HCT116 (cell line): ENCODE results near the gene PPP1R1B. TPM values are rescaled to one million over a fixed set of nuclear protein-coding genes. Genes with fewer than 3 reads are reported as not detected.

ENCODE experiments used
- ATAC-seq: fragments of 200-7000 bp; cut with Tn5 transposase; 2 replicates; pipeline ENCODE4 v1.9.1; 2020; ENCODE audit warnings: mild to moderate bottlenecking, moderate library complexity
- BruUV-seq: library from RNA; stranded (reverse); fragments of 400-500 nt; replicated peaks from 2 replicates; lab custom pipeline; 2021; lab: Mats Ljungman, UMichigan
- CTCF ChIA-PET: fragments of 300-600 bp; sonication (Branson Sonifier 250); formaldehyde crosslinking; loops from one replicate; lab custom pipeline; 2021; ENCODE audit warnings: antibody characterized with exemption; lab: Charles Lee
- POLR2A ChIA-PET: fragments of 300-600, 350-600 bp; sonication (Branson Sonifier 250); formaldehyde crosslinking; loops from one replicate; lab custom pipeline; 2021; ENCODE audit warnings: antibody characterized with exemption; lab: Charles Lee
- RAD21 ChIA-PET, 2 experiments: fragments of 300-600 bp; sonication (Branson Sonifier 250); formaldehyde crosslinking; loops; one replicate each; lab custom pipeline; 2023; ENCODE audit warnings: low total read pairs in 2 of 2; ENCODE audit not compliant: uncharacterized antibody in 2 of 2, unreplicated experiment in 2 of 2, low non-redundant PET in 1 of 2; lab: Charles Lee
- DNase-seq: peaks from one replicate; pipeline ENCODE4 v3.0.0-alpha.2; 2010; ENCODE audit warnings: low read depth, low spot score
- H2AFZ ChIP-seq: fragments of 200-600 bp; shearing (Covaris generic), sonication (generic); 2 replicates; pipeline ENCODE4 v1.6.1; 2017; ENCODE audit warnings: low read depth, mixed run types, mixed read lengths, antibody characterized with exemption, low read length; ENCODE audit not compliant: poor library complexity, severe bottlenecking
- H3K27ac ChIP-seq: 2 replicates; pipeline ENCODE4 v1.5.1; 2012; ENCODE audit warnings: low read depth, low read length
- H3K27me3 ChIP-seq: fragments of 200-600 bp; sonication (generic); 2 replicates; pipeline ENCODE4 v1.6.1; 2016; ENCODE audit warnings: mixed run types, low read length, mixed read lengths; ENCODE audit not compliant: insufficient read depth
- H3K36me3 ChIP-seq, 2 experiments: fragments of 200-500 bp in 1 of 2; fragments of 200-600 bp in 1 of 2; sonication (Bioruptor generic) in 1 of 2; sonication (generic) in 1 of 2; 2 replicates each; pipeline versions ENCODE4 v1.5.1 to v1.6.1; 2014 to 2016; ENCODE audit warnings: low read length in 2 of 2, inconsistent platforms in 1 of 2, mixed read lengths in 1 of 2, mixed run types in 1 of 2; ENCODE audit not compliant: insufficient read depth in 2 of 2, control insufficient read depth in 1 of 2
- H3K4me1 ChIP-seq, 2 experiments: fragments of 200-600 bp in 1 of 2; sonication (generic) in 1 of 2; 2 replicates each; pipeline versions ENCODE4 v1.5.1 to v1.6.1; 2012 to 2017; ENCODE audit warnings: low read length in 2 of 2, inconsistent platforms in 1 of 2, mild to moderate bottlenecking in 1 of 2, mixed read lengths in 1 of 2, mixed run types in 1 of 2, moderate library complexity in 1 of 2; ENCODE audit not compliant: insufficient read depth in 2 of 2, control insufficient read depth in 1 of 2
- H3K4me2 ChIP-seq: fragments of 200-600 bp; sonication (generic); 2 replicates; pipeline ENCODE4 v1.6.1; 2017; ENCODE audit warnings: mixed run types, low read length, mixed read lengths
- H3K4me3 ChIP-seq, 2 experiments: fragments of 200-600 bp in 1 of 2; sonication (generic) in 1 of 2; replicated peaks in 1 of 2; 2 replicates each; pipeline ENCODE4 v1.5.1; 2011 to 2016; ENCODE audit warnings: low read length in 2 of 2, control low read depth in 1 of 2, low read depth in 1 of 2, mild to moderate bottlenecking in 1 of 2, mixed read lengths in 1 of 2, mixed run types in 1 of 2
- H3K79me2 ChIP-seq: fragments of 200-600 bp; sonication (generic); 2 replicates; pipeline ENCODE4 v1.6.1; 2017; ENCODE audit warnings: mild to moderate bottlenecking, mixed run types, low read length, moderate library complexity, mixed read lengths; ENCODE audit not compliant: insufficient read depth
- H3K9ac ChIP-seq: fragments of 200-600 bp; sonication (generic); 2 replicates; pipeline ENCODE4 v1.6.1; 2016; ENCODE audit warnings: low read length, mixed read lengths
- H3K9me2 ChIP-seq: fragments of 200-600 bp; sonication (generic), shearing (Covaris generic); 2 replicates; pipeline ENCODE4 v1.6.1; 2017; ENCODE audit warnings: mixed run types, mild to moderate bottlenecking, moderate library complexity; ENCODE audit not compliant: insufficient read depth
- H3K9me3 ChIP-seq, 2 experiments: fragments of 200-500 bp in 1 of 2; fragments of 200-600 bp in 1 of 2; sonication (Bioruptor generic) in 1 of 2; sonication (generic) in 1 of 2; 2 replicates each; pipeline ENCODE4 v1.6.1; 2014 to 2017; ENCODE audit warnings: low read length in 2 of 2, mixed read lengths in 2 of 2, inconsistent platforms in 1 of 2, low read depth in 1 of 2, mild to moderate bottlenecking in 1 of 2, mixed run types in 1 of 2, moderate library complexity in 1 of 2; ENCODE audit not compliant: control insufficient read depth in 1 of 2, insufficient read depth in 1 of 2
- H4K20me1 ChIP-seq: fragments of 200-600 bp; sonication (generic), shearing (Covaris generic); 2 replicates; pipeline ENCODE4 v1.6.1; 2017; ENCODE audit warnings: mixed run types, mild to moderate bottlenecking, moderate library complexity; ENCODE audit not compliant: insufficient read depth
- ELF1 ChIP-seq: IDR thresholded peaks from 2 replicates; pipeline ENCODE4 v1.6.1; 2012; ENCODE audit warnings: low read depth, borderline replicate concordance
- POLR2AphosphoS5 ChIP-seq: IDR thresholded peaks from 2 replicates; pipeline ENCODE4 v1.6.1; 2011; ENCODE audit warnings: mild to moderate bottlenecking, low read depth, low read length, moderate library complexity
- YY1 ChIP-seq: IDR thresholded peaks from 2 replicates; pipeline ENCODE4 v1.6.1; 2011; ENCODE audit warnings: low read length, low read depth, moderate library complexity, mild to moderate bottlenecking; ENCODE audit not compliant: insufficient replicate concordance; ENCODE audit errors: extremely low read depth
- ZFX ChIP-seq: fragments of 450-650 bp; IDR thresholded peaks from 2 replicates; pipeline ENCODE4 v1.6.1; 2017
- intact Hi-C: fragments of 100-400 bp; cut with micrococcal nuclease; formaldehyde crosslinking; loops from 2 replicates; pipeline ENCODE4 v1.10.0; 2022
- total RNA-seq: library from RNA; stranded (reverse); gene quantifications from one replicate; pipeline ENCODE4 v1.2.1, GENCODE V29; 2021; ENCODE audit not compliant: unreplicated experiment
- TF ChIP-seq, protein P1 (sequence below), 3 experiments: fragments of 200-600 bp in 1 of 3; sonication (generic) in 1 of 3; IDR thresholded peaks in 2 of 3; conservative IDR thresholded peaks in 1 of 3; 2 replicates each; pipeline ENCODE4 v1.5.1; 2012 to 2017; ENCODE audit warnings: low read depth in 2 of 3, low read length in 2 of 3, antibody characterized with exemption in 1 of 3, borderline replicate concordance in 1 of 3, control low read depth in 1 of 3, mild to moderate bottlenecking in 1 of 3, mixed read lengths in 1 of 3, mixed run types in 1 of 3, moderate library complexity in 1 of 3; ENCODE audit not compliant: insufficient read depth in 1 of 3
- TF ChIP-seq, protein P2 (sequence below): IDR thresholded peaks from 2 replicates; pipeline ENCODE4 v1.6.1; 2011; ENCODE audit warnings: mild to moderate bottlenecking, low read length, moderate library complexity; ENCODE audit not compliant: insufficient replicate concordance; ENCODE audit errors: extremely low read depth

The PPP1R1B gene
- total RNA-seq, 1 experiment from 2014 or later = 0.49 TPM

DNA sequence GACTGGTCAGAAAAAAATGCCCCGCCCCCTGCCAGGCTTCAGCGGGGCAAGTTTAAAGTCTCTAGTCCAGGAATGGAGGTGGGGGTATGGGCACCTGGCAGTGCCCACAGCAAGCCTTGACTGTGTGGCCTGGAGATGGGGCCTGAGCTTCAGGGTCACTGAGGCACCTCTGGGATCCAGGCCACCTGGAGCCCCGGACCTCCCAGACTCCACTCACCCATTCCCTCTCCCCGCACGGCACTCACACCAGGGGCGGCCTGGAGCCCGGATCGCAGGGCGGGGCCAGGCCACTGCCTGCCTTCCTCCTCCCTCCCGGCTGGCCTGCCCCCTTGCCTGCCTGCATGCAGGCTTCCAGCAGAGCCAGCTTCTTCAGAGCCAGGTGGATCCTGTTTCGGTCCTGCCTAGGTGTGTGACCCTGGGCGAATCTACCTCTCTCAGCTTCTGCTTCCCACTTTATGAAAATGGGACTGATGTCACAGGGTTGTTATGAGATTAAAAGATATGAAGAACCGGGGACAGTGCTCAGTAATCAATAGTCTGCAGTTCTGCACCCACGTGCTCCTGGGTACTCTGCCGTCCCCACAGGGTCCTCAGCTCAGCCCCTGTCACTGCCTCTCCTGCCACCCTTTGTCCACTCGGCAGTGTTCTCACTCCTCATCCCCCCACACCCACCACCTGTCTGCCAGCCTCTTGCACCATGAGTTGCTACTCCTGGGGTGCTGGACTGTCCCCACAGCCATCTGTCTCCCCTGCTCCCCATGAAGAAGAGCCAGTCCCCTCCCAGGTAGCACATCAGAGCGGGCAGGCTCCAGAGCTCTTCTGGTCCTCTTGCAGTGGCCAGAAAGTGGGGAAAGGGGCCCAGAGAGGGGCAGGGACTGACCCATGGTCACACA lies 37.2 kb downstream of the PPP1R1B start:
- intact Hi-C loops = no loop called here
- CTCF ChIA-PET = interaction anchor here (0.7 to 1.7 kb wide), 4 partner anchors 10 to 42 kb away, joined by 3 to 4 read pairs (median 4); no protein-coding TSS in a partner anchor
- TF ChIP-seq POLR2AphosphoS5 (peak; percentile 51), ZFX (no peak), ELF1 (no peak)
- RAD21 ChIA-PET = interaction anchor here in 1 of 2 experiments (0.6 kb wide), 1 partner anchor 618 kb away, joined by 4 read pairs; no protein-coding TSS in a partner anchor
- Histone ChIP-seq H3K9ac (peak overlapping the region; percentile 57), H3K9me3 (no peaks in the 10 kb centered on the region), H2AFZ (no peak overlapping the region), H3K27me3 (no peaks in the 10 kb centered on the region), H3K36me3 (peaks cover 2 to 5% of the 10 kb centered on the region in 2 experiments; a peak in 1 of 4 replicates), H3K9me2 (no peaks in the 10 kb centered on the region), H3K4me1 (peaks cover 26 to 37% of the 10 kb centered on the region in 2 experiments), H4K20me1 (no peaks in the 10 kb centered on the region), H3K79me2 (no peaks in the 10 kb centered on the region), H3K4me2 (peak overlapping the region; percentile 94), H3K27ac (peak overlapping the region; percentile 64), H3K4me3 (peak overlapping the region; percentile 36 to 58)
- ATAC-seq = peak; percentile 95
- POLR2A ChIA-PET = no interaction called here
- no TSS peak for BruUV-seq
- peak; percentile 35 for DNase-seq

DNA sequence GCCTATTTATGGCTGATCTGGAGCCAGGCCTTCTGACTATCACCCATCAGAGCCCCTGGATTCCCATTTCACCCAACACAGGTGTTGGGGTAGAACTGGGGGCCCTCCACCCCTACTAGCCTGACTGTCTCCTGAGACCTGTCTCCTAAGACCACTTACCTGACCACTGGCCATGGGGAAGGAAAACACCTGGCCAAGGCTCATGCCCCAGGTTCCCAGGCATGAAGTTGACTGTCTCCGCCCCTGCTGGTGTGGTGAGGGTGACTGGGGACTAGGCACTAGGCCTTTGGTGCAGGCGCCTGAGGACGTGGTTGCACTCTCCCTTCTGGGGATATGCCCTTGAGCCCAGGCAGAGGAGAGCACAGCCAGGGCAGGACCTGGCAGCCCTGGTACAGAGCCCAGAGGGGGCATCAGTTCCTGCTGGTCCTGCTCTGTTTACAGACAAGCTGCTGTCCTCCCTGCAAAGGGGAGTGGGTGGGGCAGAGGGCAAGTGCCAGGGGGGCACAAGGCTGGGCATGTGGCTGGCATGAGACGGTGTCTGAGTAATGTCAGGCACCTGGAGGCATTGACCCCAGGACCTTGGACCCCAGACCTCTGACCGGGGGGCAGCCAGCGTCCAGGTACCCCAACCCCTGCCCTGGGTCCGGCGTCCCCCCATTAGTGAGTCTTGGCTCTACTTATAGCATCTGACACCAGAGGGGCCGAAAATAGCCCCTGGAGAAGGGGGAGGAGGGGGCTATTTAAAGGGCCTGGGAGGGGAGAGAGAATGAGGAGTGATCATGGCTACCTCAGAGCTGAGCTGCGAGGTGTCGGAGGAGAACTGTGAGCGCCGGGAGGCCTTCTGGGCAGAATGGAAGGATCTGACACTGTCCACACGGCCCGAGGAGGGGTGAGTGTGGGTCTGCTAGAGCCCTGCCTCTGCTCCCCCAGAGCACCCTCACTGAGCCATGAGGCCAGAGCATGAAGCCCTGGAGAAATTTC lies 38.1 kb downstream of the PPP1R1B start, which contains the start of gene TCAP:
Gene TCAP, plus strand, starts transcription at position 769 of the 981 bp plus-strand sequence. Its CDS starts 11 bp downstream, at position 780.
- intact Hi-C loops = no loop called here
- ATAC-seq (no peak), DNase-seq (no peak)
- Histone ChIP-seq H3K9ac (peak within 1 kb of the TSS; percentile 57), H3K9me3 (no peaks in the 10 kb centered on the region), H3K27me3 (no peaks in the 10 kb centered on the region), H3K36me3 (peaks cover 0 to 5% of the 10 kb centered on the region in 2 experiments; a peak in 1 of 4 replicates), H2AFZ (no peak within 1 kb of the TSS), H3K4me3 (peak within 1 kb of the TSS in 1 of 2 experiments; percentile 58; a peak in 2 of 4 replicates), H3K79me2 (no peaks in the 10 kb centered on the region), H3K9me2 (no peaks in the 10 kb centered on the region), H4K20me1 (no peaks in the 10 kb centered on the region), H3K4me2 (peak within 1 kb of the TSS; percentile 94), H3K4me1 (peaks cover 26 to 37% of the 10 kb centered on the region in 2 experiments), H3K27ac (peak within 1 kb of the TSS; percentile 64)
- TF ChIP-seq, protein P1, sequence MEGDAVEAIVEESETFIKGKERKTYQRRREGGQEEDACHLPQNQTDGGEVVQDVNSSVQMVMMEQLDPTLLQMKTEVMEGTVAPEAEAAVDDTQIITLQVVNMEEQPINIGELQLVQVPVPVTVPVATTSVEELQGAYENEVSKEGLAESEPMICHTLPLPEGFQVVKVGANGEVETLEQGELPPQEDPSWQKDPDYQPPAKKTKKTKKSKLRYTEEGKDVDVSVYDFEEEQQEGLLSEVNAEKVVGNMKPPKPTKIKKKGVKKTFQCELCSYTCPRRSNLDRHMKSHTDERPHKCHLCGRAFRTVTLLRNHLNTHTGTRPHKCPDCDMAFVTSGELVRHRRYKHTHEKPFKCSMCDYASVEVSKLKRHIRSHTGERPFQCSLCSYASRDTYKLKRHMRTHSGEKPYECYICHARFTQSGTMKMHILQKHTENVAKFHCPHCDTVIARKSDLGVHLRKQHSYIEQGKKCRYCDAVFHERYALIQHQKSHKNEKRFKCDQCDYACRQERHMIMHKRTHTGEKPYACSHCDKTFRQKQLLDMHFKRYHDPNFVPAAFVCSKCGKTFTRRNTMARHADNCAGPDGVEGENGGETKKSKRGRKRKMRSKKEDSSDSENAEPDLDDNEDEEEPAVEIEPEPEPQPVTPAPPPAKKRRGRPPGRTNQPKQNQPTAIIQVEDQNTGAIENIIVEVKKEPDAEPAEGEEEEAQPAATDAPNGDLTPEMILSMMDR (IDR thresholded peaks at IDR 0.05 in 2 of 3, conservative IDR thresholded peaks at IDR 0.05 in 1 of 3; ENCODE audit: borderline replicate concordance in 1 of 3, insufficient read depth in 1 of 3, low read depth in 2 of 3, low read length in 2 of 3) = no peak
- TF ChIP-seq YY1 = no peak
- TF ChIP-seq, protein P2, sequence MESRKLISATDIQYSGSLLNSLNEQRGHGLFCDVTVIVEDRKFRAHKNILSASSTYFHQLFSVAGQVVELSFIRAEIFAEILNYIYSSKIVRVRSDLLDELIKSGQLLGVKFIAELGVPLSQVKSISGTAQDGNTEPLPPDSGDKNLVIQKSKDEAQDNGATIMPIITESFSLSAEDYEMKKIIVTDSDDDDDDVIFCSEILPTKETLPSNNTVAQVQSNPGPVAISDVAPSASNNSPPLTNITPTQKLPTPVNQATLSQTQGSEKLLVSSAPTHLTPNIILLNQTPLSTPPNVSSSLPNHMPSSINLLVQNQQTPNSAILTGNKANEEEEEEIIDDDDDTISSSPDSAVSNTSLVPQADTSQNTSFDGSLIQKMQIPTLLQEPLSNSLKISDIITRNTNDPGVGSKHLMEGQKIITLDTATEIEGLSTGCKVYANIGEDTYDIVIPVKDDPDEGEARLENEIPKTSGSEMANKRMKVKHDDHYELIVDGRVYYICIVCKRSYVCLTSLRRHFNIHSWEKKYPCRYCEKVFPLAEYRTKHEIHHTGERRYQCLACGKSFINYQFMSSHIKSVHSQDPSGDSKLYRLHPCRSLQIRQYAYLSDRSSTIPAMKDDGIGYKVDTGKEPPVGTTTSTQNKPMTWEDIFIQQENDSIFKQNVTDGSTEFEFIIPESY = no peak
- RAD21 ChIA-PET = interaction anchor here in 1 of 2 experiments (1.5 kb wide), 1 partner anchor 33 kb away, joined by 3 read pairs; no protein-coding TSS in a partner anchor
- BruUV-seq = no TSS peak
- POLR2A ChIA-PET = no interaction called here
- CTCF ChIA-PET = interaction anchor here (1.2 to 1.4 kb wide), 2 partner anchors 11 to 43 kb away, joined by 4 to 6 read pairs; no protein-coding TSS in a partner anchor
